ENCODE data around the gene BIN1.
A peak's percentile ranks its signal among the peaks of the same experiment; 100 is the strongest.

BIN1 gene

DNA sequence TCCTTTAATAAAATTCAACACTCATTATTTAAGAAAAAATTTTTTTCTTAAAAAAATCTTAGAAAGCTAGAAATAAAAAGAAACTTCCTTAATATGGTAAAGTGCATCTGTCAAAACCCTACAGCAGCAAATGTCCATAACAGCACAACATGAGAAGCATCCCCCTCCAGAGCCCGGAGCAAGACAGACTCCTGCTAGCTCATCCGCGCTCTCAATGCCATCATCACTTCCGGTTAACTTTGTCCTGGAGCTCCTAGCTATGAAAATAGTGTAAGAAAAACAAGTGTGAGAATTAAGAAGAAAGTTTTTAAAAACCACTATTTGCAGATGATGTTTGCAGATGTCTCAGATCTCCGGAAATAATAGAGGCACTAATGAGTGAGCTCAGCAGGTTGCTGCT is 105.2 kb downstream of the BIN1 start:
- CTCF ChIA-PET: no interaction called here
- no peak for DNase-seq
- H3K9me3 ChIP-seq (ENCODE audit: control extremely low read depth in 1 of 5, control insufficient read depth in 4 of 5, insufficient read depth in 2 of 5, low read depth in 1 of 5, low read length in 4 of 5): no peaks in the 10 kb centered on the region
- POLR2A ChIA-PET: no interaction called here
- no peak overlapping the region for H3K27ac ChIP-seq (ENCODE audit: insufficient read depth in 1 of 2, low read depth in 1 of 2, low read length in 2 of 2, poor library complexity in 1 of 2, severe bottlenecking in 2 of 2)
- H3K4me1 ChIP-seq (ENCODE audit: control extremely low read depth in 1 of 4, control insufficient read depth in 4 of 4, insufficient read depth in 4 of 4, low read length in 3 of 4): no peaks in the 10 kb centered on the region
- no CpG with 5 or more reads among the region's 5 CpGs for WGBS (ENCODE audit: insufficient coverage)
- no peaks in the 10 kb centered on the region for H3K36me3 ChIP-seq (ENCODE audit: control insufficient read depth in 4 of 4, insufficient read depth in 4 of 4, low read length in 3 of 4)
- no peaks in the 10 kb centered on the region for H3K27me3 ChIP-seq (replicated peaks in 2 of 5; ENCODE audit: control insufficient read depth in 4 of 5, insufficient read depth in 5 of 5, low read length in 4 of 5)
- H3K4me3 ChIP-seq (ENCODE audit: control insufficient read depth in 1 of 7, extremely low read depth in 1 of 7, insufficient read depth in 4 of 7, low read depth in 2 of 7, low read length in 6 of 7): no peak overlapping the region

DNA sequence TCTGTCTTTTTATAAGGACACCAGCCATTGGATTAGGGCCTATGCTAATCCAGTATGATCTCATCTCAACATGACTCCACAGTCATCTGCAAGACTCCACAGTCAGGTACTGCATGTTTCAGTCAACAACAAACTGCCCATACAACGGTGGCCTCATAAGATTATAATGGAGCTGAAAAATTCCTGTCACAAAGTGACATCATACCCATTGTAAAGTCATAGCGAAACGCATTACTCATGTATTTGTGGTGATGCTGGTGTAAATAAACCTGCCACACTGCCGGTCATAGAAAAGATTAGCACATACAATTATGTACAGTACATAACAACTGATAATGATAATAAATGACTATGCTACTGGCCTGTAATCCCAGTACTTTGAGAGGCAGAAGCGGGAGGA is 106.0 kb downstream of the BIN1 start:
- peaks cover 0 to 7% (median 4%) of the 10 kb centered on the region in 4 experiments for H3K4me1 ChIP-seq (ENCODE audit: control extremely low read depth in 1 of 4, control insufficient read depth in 4 of 4, insufficient read depth in 4 of 4, low read length in 3 of 4)
- no peak for DNase-seq
- no peak overlapping the region for H3K4me3 ChIP-seq (ENCODE audit: control insufficient read depth in 1 of 7, extremely low read depth in 1 of 7, insufficient read depth in 4 of 7, low read depth in 2 of 7, low read length in 6 of 7)
- ChIA-PET POLR2A (no interaction called here), CTCF (no interaction called here)
- H3K36me3 ChIP-seq (ENCODE audit: control insufficient read depth in 4 of 4, insufficient read depth in 4 of 4, low read length in 3 of 4): no peaks in the 10 kb centered on the region
- WGBS (ENCODE audit: insufficient coverage): 90% methylated on average over 1 of the region's 5 CpGs
- H3K9me3 ChIP-seq (ENCODE audit: control extremely low read depth in 1 of 5, control insufficient read depth in 4 of 5, insufficient read depth in 2 of 5, low read depth in 1 of 5, low read length in 4 of 5): no peaks in the 10 kb centered on the region
- no peak overlapping the region for H3K27ac ChIP-seq (ENCODE audit: insufficient read depth in 1 of 2, low read depth in 1 of 2, low read length in 2 of 2, poor library complexity in 1 of 2, severe bottlenecking in 2 of 2)
- no peaks in the 10 kb centered on the region for H3K27me3 ChIP-seq (replicated peaks in 2 of 5; ENCODE audit: control insufficient read depth in 4 of 5, insufficient read depth in 5 of 5, low read length in 4 of 5)

DNA sequence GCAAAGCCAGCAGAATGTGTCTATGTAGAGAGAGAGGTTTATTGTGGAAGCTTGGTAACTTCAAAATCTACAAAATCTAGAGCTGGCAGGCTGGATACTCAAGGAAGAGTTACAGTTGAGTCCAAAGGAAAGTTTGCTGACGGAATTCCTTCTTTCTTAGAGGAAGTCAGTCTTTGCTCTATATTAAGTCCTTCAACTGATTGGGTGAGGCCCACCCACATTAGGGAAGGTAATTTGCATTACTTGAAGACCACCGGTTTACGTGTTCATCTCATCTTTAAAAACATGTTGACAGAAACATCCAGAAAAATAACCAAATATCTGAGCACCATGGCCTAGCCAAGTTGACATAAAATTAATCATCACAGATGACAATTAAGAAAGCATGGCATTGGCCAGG is 106.8 kb downstream of the BIN1 start:
- no peak for DNase-seq
- no peaks in the 10 kb centered on the region for H3K27me3 ChIP-seq (replicated peaks in 2 of 5; ENCODE audit: control insufficient read depth in 4 of 5, insufficient read depth in 5 of 5, low read length in 4 of 5)
- POLR2A ChIA-PET: no interaction called here
- H3K9me3 ChIP-seq (ENCODE audit: control extremely low read depth in 1 of 5, control insufficient read depth in 4 of 5, insufficient read depth in 2 of 5, low read depth in 1 of 5, low read length in 4 of 5): no peaks in the 10 kb centered on the region
- peaks cover 0 to 14% (median 7%) of the 10 kb centered on the region in 4 experiments for H3K4me1 ChIP-seq (ENCODE audit: control extremely low read depth in 1 of 4, control insufficient read depth in 4 of 4, insufficient read depth in 4 of 4, low read length in 3 of 4)
- H3K4me3 ChIP-seq (ENCODE audit: control insufficient read depth in 1 of 7, extremely low read depth in 1 of 7, insufficient read depth in 4 of 7, low read depth in 2 of 7, low read length in 6 of 7): no peak overlapping the region
- WGBS (ENCODE audit: insufficient coverage): 78% methylated on average over 3 of the region's 3 CpGs
- CTCF ChIA-PET: no interaction called here
- H3K36me3 ChIP-seq (ENCODE audit: control insufficient read depth in 4 of 4, insufficient read depth in 4 of 4, low read length in 3 of 4): no peaks in the 10 kb centered on the region
- no peak overlapping the region for H3K27ac ChIP-seq (ENCODE audit: insufficient read depth in 1 of 2, low read depth in 1 of 2, low read length in 2 of 2, poor library complexity in 1 of 2, severe bottlenecking in 2 of 2)

DNA sequence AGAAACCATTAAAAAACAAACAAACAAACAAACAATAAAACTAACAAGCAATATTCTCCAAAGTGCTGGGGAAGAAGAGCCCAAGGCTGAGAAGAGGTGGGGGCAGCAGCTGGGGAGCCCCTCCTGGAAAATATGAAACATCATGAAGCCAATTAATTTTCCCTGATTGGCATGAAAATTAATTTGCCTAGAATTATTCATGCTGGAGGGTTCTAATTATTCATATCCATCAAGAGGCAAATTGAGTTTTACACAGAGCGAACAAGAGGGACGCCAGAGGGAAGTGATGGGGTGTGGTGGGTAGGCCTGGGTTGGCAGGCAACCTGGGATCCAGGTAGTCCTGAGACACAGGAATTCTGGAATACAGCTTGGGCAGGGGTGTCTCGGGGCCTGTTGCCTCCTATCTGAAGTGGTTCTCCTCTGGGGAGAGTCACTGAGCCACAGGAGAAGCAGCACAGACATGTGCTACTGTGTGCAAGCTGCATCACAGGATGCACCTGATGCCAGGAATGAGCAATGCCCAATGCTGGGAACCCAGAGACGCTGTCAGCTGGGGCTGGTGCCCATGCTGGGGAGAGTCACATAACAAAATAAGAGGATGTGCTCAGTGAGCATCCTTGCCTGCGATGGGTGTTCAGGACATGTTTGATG is 107.7 kb downstream of the BIN1 start:
- Histone ChIP-seq H3K27me3 (replicated peaks in 2 of 5; ENCODE audit: control insufficient read depth in 4 of 5, insufficient read depth in 5 of 5, low read length in 4 of 5) (no peaks in the 10 kb centered on the region), H3K27ac (ENCODE audit: insufficient read depth in 1 of 2, low read depth in 1 of 2, low read length in 2 of 2, poor library complexity in 1 of 2, severe bottlenecking in 2 of 2) (no peak overlapping the region), H3K4me1 (ENCODE audit: control extremely low read depth in 1 of 4, control insufficient read depth in 4 of 4, insufficient read depth in 4 of 4, low read length in 3 of 4) (peaks cover 0 to 19% (median 7%) of the 10 kb centered on the region in 4 experiments), H3K4me3 (ENCODE audit: control insufficient read depth in 1 of 7, extremely low read depth in 1 of 7, insufficient read depth in 4 of 7, low read depth in 2 of 7, low read length in 6 of 7) (no peak overlapping the region), H3K9me3 (ENCODE audit: control extremely low read depth in 1 of 5, control insufficient read depth in 4 of 5, insufficient read depth in 2 of 5, low read depth in 1 of 5, low read length in 4 of 5) (peaks cover 0 to 2% (median 0%) of the 10 kb centered on the region in 5 experiments), H3K36me3 (ENCODE audit: control insufficient read depth in 4 of 4, insufficient read depth in 4 of 4, low read length in 3 of 4) (no peaks in the 10 kb centered on the region)
- peak in 1 of 3 donors; percentile 55 for DNase-seq
- 98% methylated on average over 4 of the region's 5 CpGs for WGBS (ENCODE audit: insufficient coverage)
- ChIA-PET POLR2A (no interaction called here), CTCF (no interaction called here)

DNA sequence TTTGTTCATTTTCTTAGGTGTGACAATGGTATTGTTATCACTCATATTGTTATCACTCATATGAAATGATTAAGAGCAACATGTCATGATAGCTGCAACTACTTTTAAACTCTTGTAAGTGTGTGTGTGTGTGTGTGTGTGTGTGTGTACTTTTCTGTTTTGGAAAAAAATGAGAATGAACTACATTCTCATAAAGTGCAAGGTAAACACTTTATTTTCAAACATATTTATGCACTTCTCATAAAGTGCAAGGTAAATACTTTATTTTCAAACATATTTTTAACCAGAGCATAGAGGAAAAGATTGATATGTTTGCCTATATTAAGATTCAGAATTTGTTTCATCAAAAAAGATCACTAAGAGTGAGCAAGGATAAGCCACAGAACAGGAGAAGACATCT is 108.5 kb downstream of the BIN1 start:
- ChIA-PET CTCF (no interaction called here), POLR2A (no interaction called here)
- Histone ChIP-seq H3K4me3 (ENCODE audit: control insufficient read depth in 1 of 7, extremely low read depth in 1 of 7, insufficient read depth in 4 of 7, low read depth in 2 of 7, low read length in 6 of 7) (no peak overlapping the region), H3K27me3 (replicated peaks in 2 of 5; ENCODE audit: control insufficient read depth in 4 of 5, insufficient read depth in 5 of 5, low read length in 4 of 5) (no peaks in the 10 kb centered on the region), H3K4me1 (ENCODE audit: control extremely low read depth in 1 of 4, control insufficient read depth in 4 of 4, insufficient read depth in 4 of 4, low read length in 3 of 4) (peaks cover 0 to 19% (median 7%) of the 10 kb centered on the region in 4 experiments), H3K36me3 (ENCODE audit: control insufficient read depth in 4 of 4, insufficient read depth in 4 of 4, low read length in 3 of 4) (no peaks in the 10 kb centered on the region), H3K9me3 (ENCODE audit: control extremely low read depth in 1 of 5, control insufficient read depth in 4 of 5, insufficient read depth in 2 of 5, low read depth in 1 of 5, low read length in 4 of 5) (peaks cover 0 to 2% (median 0%) of the 10 kb centered on the region in 5 experiments), H3K27ac (ENCODE audit: insufficient read depth in 1 of 2, low read depth in 1 of 2, low read length in 2 of 2, poor library complexity in 1 of 2, severe bottlenecking in 2 of 2) (no peak overlapping the region)
- peak in 1 of 3 donors; percentile 50 for DNase-seq

Measured in common myeloid progenitor, CD34-positive (primary cell).